ENCODE measurements around the gene RNF14. TPM values are rescaled to one million over a fixed set of nuclear protein-coding genes. Genes with fewer than 3 reads are reported as not detected.

Gene RNF14
- polyA plus RNA-seq, 12 donors = 35.1 to 51.2 (median 46.2) TPM; not detected in 1

DNA sequence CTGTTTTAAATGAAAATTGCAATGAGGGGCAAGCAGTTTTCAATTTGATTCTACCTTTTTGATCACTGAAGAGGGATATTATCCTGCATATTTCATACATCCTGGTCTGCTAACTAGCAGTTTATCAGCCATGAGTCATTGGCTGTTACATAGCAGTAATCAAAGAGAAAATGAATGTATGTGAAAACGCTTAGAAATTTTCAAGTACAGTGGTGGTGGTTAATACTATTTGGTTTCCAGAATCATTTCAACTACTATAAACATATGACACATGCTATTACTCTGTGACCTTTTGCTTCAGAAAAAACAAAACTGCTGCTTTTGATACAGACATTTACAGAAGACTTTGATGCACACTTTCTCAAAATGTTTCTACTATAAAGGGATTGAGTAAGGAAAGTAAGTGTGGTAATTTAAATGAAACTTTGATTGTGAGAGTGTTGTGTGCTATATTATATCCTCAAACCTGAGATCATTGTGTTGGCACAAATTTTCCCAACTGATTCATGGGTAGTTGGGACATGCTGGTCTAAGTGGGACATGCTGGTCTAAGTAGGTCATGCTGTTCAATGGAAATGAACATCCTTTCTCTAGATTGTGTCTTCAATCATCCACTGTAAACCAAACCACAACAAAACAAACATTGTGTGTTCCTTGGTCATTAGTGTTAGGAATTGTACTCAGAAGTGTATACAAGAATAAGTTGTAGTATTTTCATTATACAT lies 5.1 kb downstream of the RNF14 start:
- no peak for DNase-seq

- no peak for DNase-seq
These were observed 7.3 kb downstream of the RNF14 start for GRCh38 chr5:141976176-141976575.

DNA sequence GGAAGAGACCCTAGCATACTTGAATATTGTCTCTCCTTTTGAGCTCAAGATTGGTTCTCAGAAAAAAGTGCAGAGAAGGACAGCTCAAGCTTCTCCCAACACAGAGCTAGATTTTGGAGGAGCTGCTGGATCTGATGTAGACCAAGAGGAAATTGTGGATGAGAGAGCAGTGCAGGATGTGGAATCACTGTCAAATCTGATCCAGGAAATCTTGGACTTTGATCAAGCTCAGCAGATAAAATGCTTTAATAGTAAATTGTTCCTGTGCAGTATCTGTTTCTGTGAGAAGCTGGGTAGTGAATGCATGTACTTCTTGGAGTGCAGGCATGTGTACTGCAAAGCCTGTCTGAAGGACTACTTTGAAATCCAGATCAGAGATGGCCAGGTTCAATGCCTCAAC lies 9.5 kb downstream of the RNF14 start:
- no peak for DNase-seq

- DNase-seq = no peak
These were observed 13.7 kb downstream of the RNF14 start for GRCh38 chr5:141982626-141983025.

- no peak for DNase-seq
These were observed 17.2 kb downstream of the RNF14 start for GRCh38 chr5:141986072-141986471.

GRCh38 chr5:141989720-141990119 lies 20.8 kb downstream of the RNF14 start:
- no peak for DNase-seq

DNA sequence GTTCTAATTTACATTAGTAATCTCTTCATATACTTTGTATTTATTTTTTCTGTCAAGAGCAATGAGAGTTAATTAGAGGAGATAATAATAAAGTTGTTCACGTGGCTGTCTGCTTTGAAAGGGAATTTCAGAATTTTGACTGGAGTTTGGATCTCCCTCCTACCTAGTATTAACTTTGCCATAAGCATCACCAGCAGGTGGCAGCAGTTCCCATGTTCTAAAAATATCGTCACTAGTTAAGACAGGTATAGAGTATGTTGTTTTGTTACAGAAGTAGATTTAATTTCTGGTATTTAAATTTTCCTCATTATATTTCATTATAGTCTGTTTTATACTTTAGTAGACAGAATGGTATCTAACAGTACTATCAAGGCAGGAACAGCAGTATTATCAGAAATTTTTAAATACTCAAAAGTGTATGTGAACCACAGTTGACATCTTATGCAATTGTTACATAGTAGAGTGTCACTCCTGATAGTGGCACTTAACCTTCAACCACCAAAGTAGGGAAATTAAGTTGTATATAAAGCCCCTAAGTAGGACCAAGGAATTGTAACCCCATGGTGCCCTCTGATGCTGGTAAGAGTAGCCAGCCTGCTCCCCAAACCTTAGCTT lies 23.6 kb downstream of the RNF14 start:
- peak; percentile 77 for DNase-seq

DNA sequence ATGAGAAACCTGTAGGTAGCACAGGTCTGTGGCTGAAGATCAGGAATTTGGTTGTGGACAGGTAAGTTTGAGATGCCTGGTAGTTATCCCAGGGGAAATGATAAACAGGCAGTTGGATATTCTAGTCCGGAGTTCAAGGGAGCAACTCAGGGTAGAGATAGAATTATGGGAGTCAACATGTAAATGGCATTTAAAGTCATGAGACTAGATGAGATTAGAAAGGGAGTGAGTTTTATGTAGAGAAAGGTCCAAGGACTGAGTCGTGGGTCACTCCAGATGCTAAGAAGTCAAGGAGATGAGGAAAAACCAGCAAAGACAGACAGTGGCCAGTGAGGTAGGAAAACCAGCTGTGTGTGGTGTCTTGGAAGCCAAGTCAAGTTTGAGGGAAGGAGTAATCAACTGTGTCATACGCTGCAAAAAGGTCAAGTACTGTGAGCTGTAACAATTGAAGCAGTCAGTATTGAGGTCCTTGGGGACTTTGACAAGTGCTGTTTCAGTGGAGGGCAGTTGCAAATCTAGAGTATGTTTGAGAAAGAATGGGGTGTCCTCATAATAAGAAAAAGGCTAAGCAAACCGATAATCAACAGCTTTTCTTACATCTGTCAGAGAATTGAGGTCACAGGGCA lies 25.7 kb downstream of the RNF14 start:
- no peak for DNase-seq

DNA sequence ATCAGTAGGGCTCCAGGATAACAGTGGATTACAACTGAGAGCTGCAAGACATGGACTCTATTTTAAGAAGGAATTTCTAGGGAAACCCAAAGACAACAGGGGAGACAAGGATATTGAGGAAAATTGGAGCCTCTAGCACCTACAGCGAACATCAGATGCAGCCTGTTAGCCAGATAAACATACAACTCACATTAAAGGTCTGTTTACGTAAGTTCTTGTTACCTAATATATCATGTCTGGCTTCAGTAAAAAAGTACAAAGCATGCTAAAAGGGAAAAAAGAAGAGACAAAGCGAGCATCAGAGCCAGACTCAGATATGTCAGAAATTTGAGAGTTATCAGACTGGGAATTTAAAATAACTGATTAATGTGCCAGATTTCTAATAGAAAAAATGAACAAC lies 26.8 kb downstream of the RNF14 start:
- no peak for DNase-seq

DNA sequence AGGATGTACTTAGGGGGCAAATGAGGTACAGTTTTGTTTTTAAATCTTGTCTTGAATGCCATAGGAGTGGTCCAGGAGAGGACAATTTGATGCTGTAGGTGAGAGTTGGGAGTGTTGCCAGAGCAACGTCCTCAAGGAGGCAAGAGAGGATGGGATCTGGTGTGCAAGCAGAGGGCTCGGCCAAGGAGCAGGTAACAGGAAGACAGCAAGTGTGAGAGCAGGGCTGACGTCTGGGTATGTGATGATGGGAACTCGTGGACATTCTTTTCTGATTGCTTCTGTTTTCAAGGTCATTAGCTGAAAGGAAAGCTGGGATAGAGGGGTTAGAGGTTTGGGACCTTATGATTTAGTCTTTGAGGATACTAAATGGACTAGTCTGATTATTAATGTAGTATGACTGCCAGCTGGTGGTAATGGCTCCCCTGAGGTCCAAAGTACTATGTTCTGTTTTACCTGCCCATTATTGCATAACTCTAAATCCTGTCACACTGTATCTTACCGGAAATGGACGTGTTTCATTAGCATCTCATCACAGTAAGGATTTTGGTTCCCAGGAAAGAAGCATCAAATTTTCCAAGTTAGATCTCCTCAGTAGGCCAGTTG lies 28.6 kb downstream of the RNF14 start:
- no peak for DNase-seq

DNA sequence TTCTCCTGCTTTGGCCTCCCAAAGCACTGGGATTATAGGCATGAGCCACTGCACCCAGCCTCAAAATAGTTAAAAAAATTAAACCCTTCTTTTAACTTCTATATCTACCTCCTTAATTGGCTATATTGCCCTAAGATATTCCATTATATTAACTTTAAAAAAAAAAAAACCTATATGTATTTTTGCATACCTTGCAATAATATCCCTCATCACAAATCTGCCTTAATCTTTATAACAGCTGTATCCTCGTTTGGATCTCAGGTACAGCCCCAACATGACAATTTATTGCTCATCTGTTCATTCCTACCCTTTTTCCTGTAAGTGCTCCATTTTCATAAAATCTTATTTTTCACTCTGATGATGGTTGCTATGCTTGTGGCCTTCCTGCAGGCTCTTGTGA lies 31.3 kb downstream of the RNF14 start:
- DNase-seq = no peak

DNA sequence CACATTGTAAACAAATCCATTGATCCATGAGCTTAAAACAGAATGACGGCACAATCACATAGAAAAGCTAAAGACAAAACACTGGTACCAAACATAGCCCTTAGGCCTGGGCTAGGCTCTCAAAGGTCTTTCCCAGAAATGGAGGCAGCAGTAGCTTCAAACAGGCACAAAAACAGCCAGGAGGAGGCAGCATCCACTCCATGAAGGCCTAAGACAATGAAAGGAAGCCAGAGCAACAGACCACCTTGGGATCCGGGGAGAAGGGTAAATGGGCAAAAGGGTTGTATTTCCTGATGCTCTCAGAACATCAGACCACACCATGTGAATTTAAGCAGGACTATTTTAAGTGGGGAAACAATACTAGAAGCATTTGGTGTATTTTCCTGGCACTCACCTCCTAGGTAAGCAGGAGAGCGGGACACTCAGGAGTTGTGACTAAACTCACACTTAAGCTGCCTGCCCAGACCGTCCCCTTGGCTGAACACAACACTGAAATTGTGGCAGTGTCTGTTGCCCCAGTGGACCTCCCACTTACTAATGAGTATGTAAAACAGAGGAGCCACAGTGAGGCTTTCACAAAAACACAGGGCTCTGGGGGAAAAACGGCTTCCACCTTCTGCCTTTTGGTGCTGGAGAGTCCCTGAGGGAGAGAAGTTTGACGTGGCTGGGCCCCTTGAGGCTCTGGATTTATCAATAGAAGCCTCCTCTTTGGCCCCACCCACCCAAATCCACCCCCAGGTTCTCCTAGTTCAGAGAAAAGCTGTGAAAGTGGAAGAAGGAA lies 32.0 kb downstream of the RNF14 start:
- DNase-seq = no peak

GRCh38 chr5:142003266-142003800 lies 34.4 kb downstream of the RNF14 start:
- DNase-seq = no peak

- no peak for DNase-seq
These were observed 37.7 kb downstream of the RNF14 start for GRCh38 chr5:142006363-142007236.

DNA sequence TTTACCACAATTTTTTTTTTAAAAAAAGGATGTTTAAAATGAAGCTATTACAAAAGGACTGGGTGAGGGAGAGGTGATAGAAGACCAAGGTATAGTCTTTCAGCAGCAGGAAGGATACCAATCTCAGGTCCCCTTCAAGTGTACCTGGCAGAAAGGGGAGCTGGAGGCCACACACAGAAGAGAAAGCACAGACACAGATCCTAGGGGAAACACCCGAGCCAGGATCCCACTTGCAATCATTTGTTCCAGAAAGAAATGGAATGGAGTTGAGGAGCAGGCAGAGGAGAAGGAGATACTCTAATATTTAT lies 38.3 kb downstream of the RNF14 start:
- no peak for DNase-seq

DNA sequence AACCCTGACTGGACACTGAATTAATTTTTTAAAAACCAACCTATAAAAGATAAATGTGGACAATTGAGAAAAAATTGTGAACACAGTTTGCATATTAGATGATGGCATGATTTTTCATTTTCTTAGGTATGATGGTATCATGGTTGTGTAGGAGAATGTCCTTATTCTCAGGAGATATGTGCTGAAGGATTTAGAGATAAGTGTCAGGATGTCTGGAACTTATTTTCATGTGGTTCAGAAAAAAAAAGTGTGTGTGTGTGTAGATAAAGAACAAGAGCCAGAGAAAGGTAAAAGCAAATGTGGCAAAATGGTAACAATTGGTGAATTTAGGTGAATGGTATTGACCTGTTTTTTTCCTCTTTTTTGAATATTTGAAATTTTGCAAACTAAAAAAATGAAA lies 39.9 kb downstream of the RNF14 start:
- DNase-seq = no peak

- DNase-seq = no peak
These were observed 41.0 kb downstream of the RNF14 start for GRCh38 chr5:142009886-142010285.

DNA sequence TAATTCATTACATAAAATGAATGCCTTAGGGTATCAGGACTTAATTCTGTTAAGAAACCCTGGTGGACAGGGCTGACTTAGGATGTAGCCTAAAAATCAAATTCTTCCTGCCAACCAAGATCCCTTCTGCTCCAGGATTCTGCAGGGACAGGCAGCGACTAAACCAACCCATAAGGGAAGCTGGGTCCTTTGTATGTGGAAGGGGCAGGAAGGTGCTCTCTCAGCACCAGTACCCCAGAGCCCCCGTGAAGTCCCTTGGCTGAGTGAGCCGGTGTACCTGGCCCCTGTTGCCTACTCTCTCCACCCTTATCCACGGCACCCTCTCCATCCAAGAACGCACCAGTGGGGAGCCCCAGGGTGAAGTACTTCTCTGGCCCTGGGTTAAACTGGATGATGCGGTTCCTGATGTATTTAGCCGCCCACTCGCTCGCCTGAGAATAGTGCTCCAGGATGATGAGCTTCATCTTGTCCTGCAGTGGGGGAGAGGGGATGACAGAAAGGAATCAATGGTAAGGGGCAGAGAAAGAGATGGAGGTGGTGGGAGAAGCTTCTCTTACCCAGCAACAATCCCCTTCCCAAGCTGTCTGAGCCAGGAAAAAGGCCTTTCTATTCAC lies 42.8 kb downstream of the RNF14 start:
- no peak for DNase-seq

DNA sequence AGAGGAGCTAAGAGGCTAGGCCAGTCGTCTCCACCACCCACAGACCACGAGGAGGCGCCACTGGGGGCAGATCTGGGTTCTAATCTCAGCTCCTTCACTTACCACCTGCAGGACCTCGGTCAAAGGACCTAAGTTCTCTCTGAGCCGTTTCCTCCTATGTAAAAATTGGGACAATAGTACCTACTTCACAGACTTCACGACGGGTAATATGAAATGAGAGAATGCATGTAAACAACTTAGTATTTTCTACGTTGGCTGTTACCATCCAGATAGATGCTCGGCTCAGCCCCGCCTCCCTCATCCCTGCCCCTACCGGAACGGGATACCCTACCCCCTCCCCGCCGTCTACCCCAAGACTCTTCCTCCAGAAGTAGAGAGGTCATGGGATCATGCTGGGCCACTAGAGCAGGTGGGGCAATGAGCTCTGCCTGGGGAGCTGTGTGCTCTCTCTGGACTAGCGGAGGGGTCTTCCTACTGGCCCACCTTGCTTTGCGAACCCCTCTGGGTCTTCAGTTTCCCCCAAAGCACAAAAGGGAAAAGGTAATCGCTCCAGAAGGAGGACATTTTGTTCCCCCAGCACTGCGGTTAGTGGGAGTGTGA lies 43.4 kb downstream of the RNF14 start:
- DNase-seq = peak; percentile 17

GRCh38 chr5:142012792-142013388 lies 44.0 kb downstream of the RNF14 start, which contains the start of gene GNPDA1:
Gene GNPDA1, minus strand, starts transcription at chr5:142013027. Its CDS starts 992 bp downstream, at chr5:142012035.
- peak; percentile 71 for DNase-seq

Data from muscle of arm (tissue), 12 donors.